ENCODE results near the gene ZSCAN10.

The ZSCAN10 gene

GRCh38 chr16:3134338-3135125 is 35.4 kb upstream of the ZSCAN10 start, which contains the start of gene ZNF213:
ZNF213 (plus strand) TSS chr16:3135029; CDS start chr16:3137281, 2,252 bp downstream.
- peak; percentile 89 for DNase-seq (ENCODE audit: low read depth)

GRCh38 chr16:3133844-3134243 is 34.8 kb upstream of the ZSCAN10 start:
- no peak for DNase-seq (ENCODE audit: low read depth)

GRCh38 chr16:3131755-3132377 is 32.8 kb upstream of the ZSCAN10 start:
- no peak for DNase-seq (ENCODE audit: low read depth)

- DNase-seq (ENCODE audit: low read depth), result no peak
These were observed 30.3 kb upstream of the ZSCAN10 start for GRCh38 chr16:3129137-3130131.

DNA sequence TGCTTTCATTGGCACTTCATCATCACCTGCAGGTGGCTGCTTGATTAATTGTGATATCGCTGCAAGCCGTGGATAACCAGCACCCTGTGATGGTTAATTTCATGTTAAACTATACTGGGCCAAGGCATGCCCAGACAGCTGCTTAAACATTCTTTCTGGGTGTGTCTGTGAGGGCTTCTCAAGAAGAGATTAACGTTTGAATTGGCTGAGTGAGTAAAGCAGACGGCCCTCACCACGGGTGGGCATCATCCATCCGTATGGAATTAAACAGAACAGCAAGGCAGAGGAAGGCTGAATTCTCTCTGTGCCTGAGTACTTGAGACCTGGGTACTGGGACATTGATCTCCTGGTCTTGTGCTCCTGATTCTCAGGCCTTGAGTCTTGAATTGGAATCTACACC is 28.7 kb upstream of the ZSCAN10 start:
- DNase-seq (ENCODE audit: low read depth), result no peak

GRCh38 chr16:3123986-3124886 is 25.1 kb upstream of the ZSCAN10 start:
- DNase-seq (ENCODE audit: low read depth), result peak; percentile 69

DNA sequence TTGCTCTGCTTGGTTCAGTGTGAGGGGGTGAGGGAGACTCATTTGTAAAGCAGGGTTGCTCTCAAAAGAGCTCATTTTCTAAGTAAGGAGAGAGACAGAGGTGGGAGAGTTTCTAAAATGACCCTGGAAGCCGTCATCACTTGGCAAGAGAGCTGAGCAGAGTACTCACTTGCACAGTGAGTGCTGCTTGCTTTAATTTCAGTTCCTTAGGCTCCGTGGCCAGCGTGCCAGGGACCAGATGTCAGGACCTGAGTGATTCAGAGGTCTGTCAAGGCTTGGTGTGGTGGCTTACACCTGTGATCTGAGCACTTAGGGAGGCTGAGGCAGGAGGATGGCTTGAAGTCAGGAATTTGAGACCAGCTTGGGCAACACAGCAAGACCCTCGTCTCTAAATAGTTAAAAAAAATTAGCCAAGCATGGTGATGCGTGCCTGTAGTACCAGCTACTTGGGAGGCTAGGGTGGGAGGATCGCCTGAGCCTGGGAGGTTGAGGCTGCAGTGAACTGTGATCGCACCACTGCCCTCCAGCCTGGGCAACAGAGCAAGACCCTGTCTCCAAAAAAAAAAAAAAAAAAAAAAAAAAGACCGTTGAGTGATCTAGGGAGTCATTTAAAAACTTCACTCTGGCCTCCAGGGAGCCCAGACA is 24.0 kb upstream of the ZSCAN10 start:
- DNase-seq (ENCODE audit: low read depth), result no peak

DNA sequence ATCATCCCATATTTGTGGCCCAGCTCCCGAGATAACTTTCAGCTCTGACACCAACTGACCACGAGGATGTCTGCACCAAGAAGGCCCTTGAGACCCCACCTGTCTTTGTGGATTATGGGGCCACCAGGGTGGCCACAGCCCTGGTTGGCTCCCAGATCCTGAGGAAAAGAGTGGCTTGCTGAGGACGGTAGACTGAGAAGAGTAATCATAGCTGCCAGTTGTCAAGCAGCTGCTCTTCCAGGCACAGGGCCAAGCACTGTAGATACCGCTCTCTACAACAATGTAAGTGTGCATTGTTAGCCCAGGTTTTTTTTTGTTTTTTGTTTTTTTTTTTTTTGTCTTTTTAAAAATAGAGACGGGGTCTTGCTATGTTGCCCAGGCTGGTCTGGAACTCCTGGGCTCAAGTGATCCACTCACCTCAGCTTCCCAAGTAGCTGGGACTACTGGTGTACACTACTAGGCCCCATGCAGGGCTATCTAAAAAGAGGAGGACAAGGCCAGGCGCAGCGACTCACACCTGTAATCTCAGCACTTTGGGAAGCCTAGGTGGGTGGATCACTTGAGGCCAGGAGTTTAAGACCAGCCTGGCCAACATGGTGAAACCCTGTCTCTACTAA is 22.9 kb upstream of the ZSCAN10 start:
- no peak for DNase-seq (ENCODE audit: low read depth)

GRCh38 chr16:3120435-3120834 is 21.3 kb upstream of the ZSCAN10 start:
- no peak for DNase-seq (ENCODE audit: low read depth)

DNA sequence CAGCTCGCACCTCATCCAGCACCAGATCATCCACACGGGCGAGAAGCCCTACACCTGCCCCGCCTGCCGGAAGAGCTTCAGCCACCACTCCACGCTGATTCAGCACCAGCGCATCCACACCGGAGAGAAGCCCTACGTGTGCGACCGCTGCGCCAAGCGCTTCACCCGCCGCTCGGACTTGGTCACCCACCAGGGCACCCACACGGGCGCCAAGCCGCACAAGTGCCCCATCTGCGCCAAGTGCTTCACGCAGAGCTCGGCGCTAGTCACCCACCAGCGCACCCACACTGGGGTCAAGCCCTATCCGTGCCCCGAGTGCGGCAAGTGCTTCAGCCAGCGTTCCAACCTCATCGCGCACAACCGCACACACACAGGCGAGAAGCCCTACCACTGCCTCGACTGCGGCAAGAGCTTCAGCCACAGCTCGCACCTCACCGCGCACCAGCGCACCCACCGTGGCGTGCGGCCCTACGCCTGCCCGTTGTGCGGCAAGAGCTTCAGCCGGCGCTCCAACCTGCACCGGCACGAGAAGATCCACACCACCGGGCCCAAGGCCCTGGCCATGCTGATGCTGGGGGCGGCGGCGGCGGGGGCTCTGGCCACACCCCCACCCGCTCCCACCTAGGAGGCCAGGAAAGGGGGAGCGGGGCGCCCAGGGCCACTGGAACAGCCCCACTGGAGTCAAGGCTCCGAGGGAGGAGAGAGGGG is 20.8 kb upstream of the ZSCAN10 start:
- DNase-seq (ENCODE audit: low read depth), result no peak

DNA sequence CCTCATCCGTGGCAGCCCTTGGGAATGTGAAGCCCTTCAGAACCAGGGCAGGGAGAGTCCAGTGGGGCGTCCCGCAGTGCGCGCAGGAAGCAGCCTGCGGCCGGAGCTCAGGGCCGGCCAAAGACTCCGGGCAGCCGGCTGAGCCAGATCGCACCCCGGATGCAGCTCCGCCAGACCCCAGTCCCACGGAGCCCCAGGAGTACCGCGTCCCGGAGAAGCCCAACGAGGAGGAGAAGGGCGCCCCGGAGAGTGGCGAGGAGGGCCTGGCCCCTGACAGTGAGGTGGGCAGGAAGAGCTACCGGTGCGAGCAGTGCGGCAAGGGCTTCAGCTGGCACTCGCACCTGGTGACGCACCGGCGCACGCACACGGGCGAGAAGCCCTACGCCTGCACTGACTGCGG is 20.2 kb upstream of the ZSCAN10 start:
- DNase-seq (ENCODE audit: low read depth), result no peak

DNA sequence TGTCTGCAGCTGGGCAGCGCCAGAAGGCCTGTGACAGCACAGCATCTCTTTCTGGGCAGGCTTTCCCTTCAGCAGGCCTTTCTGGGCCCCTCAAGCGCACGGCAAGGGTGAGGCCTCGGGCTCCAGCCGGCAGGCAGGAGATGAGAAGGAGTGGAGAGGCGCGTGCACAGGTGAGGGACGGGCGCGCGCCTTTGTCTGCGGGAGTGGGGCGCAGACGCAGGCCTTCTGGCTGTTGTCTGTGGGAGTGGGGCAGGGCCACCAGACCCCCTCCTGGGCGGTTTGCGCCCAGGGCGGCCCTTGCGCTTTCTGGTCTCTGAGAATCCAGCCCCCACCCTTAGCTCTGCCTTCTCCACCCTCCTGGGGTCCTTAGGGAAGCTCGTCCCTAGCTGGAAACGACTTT is 19.8 kb upstream of the ZSCAN10 start:
- DNase-seq (ENCODE audit: low read depth), result no peak

GRCh38 chr16:3118204-3118790 is 19.2 kb upstream of the ZSCAN10 start:
- DNase-seq (ENCODE audit: low read depth), result no peak

DNA sequence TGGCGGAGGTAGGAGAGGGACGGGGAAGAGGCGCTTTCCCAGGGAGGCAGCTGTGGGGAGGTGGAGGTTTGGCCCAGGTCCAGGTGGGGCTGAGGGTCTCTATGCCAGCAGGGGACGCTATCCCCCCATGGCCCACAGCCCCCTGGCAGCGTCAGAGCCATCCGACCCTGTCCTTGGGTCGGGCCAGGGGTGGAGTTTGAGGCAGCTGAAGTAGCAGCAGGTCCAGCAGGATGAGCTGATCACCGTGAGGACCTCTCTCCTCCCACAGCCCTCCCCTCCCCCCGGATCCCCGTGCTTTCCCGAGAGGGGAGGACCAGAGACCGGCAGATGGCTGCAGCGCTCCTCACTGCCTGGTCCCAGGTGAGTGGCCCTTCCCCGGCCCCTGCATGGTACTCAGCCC is 16.5 kb upstream of the ZSCAN10 start:
- no peak for DNase-seq (ENCODE audit: low read depth)

GRCh38 chr16:3115003-3115402 is 15.9 kb upstream of the ZSCAN10 start:
- no peak for DNase-seq (ENCODE audit: low read depth)

DNA sequence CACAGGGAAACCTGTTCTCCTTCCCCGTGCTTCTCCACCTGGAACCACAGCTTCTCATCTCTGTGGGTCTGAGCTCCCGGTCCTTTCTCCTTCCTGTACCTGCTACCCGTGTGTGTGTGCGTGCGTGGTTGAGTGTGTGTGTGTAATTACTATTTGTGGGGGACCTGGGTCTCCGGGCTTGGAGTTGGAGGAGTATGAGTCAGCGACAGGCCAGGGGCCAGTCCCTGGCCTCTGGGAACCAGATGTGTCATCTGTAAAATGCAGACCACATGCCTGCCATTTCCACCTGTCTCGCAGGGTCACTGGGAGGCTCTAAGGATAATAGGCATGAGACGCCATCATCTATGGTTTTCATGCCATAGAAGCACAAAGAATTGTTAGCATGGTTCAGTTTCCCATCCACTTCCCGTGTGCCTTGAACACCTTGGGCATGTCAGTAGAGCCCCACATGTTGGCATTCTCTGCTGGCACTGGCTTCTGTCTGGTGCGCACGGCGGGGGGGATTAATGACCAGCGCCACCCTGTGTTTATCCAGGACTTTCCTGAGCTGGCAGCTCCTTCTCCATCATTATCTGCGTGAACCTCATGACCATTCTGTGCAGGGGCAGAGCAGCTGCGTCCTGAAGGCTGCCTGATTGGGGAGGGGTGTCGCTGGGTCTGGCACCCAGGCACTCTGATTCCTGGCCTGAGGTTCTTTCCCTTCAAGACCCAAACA is 14.8 kb upstream of the ZSCAN10 start:
- DNase-seq (ENCODE audit: low read depth), result no peak

DNA sequence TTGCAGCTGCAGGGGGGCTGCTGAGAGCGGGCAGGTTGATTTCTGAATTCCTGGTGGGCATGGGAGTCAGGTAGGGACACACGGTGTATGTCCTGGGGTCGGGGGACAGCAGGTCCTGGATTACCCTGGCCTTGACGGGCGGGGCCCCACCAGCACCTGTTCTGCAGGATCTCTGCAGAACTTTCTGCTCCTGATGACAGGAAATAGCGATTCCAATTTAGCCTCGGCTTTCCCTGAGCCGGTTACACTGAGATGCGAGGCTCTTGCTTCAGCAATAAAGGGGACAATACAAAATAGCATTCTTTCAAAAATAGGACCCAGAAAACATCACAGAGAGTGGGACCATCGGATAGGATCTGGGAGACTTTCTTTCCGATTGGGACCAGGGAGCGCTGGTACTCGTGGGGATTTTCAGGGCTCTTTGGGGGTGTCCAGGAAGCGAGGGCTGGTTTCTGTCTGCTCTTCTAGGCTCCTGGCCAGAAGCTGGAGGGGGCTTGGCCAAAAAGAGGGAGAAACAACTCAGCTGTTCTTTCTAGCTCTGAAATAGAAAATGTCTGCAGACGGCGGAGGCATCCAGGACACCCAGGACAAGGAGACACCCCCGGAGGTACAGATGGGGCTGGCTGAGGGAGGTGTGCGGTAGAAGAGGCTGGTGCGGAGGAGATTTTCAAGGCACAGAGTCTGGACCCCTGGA is 13.9 kb upstream of the ZSCAN10 start:
- no peak for DNase-seq (ENCODE audit: low read depth)
